Stimulated activated CD4-positive, alpha-beta T cell treated with anti-CD3 and anti-CD28 coated beads, Interleukin-4, amount 100 ng/mL, for 4 hours (primary cell): ENCODE results near the gene CDKL5.

Source experiments
- DNase-seq, 2 experiments: peaks; one replicate each; pipeline ENCODE4 v3.0.0-alpha.2; 2020

The CDKL5 gene

DNA sequence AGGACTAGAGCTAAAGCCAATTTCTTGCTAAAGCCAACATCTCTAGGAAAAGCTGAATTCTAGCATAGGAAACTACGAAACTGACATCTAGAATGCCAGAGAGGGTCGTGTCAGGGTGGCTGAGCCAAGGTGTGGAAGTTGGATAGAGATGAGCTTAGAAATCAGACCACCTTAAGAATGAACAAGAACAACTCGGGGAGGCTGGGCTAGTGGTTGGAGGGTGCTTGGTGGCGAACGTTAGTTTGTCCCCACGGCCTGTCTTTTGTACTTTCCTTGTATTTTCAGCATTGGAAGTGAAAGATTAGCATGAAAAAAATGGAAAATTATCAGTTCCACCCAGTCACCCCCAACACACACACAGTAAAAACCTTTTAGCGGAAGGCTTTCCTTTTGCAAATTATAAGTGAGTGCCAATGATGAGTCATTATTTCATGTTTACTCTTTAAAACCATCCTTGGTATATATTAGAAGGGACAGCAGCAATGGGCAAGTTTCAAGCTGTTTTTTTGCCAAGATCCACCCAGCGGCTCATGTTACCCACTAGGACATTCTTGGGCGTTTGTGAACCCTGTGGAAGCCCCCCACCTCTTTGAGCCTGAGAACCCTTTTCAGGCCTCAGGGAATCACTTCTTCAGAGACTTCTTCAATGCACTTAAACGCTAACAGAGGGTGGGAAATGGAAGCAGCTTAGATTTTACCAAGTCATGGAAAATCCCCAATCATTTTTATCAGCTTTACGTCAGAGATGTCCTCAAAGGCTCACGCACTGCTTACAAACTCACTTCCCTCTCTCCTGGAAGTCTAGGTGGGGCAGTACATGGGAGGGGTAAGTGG is 277.2 kb downstream of the CDKL5 start:
- DNase-seq = no peak
